ENCODE measurements around the gene CNOT2.

DNA sequence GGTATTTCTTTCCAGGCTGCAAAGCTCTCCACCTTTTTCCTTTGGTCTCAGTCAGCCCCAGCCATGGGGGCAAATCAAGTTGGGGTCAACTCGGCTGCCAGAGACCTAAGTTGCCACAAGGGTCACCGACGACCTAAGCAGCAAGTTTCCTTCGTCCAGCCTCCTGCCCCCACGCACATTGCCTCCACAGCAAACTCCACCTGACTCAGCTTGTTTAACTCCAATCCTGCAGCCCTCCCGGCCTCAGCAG lies 122.1 kb downstream of the CNOT2 start:
- TF ChIP-seq, protein P1, sequence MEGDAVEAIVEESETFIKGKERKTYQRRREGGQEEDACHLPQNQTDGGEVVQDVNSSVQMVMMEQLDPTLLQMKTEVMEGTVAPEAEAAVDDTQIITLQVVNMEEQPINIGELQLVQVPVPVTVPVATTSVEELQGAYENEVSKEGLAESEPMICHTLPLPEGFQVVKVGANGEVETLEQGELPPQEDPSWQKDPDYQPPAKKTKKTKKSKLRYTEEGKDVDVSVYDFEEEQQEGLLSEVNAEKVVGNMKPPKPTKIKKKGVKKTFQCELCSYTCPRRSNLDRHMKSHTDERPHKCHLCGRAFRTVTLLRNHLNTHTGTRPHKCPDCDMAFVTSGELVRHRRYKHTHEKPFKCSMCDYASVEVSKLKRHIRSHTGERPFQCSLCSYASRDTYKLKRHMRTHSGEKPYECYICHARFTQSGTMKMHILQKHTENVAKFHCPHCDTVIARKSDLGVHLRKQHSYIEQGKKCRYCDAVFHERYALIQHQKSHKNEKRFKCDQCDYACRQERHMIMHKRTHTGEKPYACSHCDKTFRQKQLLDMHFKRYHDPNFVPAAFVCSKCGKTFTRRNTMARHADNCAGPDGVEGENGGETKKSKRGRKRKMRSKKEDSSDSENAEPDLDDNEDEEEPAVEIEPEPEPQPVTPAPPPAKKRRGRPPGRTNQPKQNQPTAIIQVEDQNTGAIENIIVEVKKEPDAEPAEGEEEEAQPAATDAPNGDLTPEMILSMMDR (IDR thresholded peaks at IDR 0.05): no peak
- TF ChIP-seq POLR2A (IDR thresholded peaks at IDR 0.05): no peak

Measured in Peyer's patch (tissue), 4 donors.